ENCODE results near the gene MSL3B.

Gene MSL3B

DNA sequence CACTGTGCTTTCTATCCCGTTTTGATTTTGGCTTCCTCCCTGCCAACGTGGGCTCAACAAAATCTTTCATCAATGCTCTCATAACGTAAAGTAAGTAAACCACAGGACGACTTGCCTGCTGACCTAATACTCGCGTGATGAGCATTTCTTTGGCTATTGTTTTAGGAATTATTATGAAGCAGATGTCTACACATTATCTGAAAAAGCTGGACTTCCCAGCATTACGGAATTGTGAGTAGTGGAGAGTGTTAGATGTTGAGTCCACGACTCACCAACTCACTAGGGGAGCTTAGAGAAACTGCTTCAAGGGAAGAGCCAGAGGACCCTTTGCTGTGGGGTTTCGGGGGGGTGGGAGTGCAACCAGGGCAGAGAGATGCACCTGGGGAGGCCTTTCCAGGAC is 35.8 kb downstream of the MSL3B start:
- TF ChIP-seq CTCF (IDR thresholded peaks at IDR 0.05; ENCODE audit: extremely low read depth, insufficient read depth, missing control alignments): no peak
- no peak for DNase-seq (ENCODE audit: low spot score)
- in situ Hi-C loops (cut with MboI; ENCODE audit: low pct_unique_long_range_greater_than_20kb, low sequenced_read_pairs, unreplicated experiment): no loop called here

DNA sequence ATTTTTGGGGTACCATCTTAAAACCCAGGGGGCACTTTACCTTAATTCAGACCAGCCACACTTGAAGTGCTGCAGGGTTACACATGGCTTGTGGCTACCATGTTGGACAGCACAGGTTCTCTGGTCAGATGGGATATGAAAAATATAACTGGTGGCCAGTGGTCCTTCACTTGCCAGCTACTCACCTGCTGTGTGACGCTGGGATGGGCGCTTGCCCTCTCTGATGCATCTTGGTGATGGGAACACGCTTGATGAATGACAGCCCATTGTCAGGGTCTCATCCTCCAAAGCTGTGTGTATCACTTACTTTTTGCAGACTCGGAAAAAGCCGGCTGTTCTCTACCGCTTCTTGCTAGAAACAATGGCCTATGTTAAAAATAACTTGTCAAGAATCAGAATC is 36.3 kb downstream of the MSL3B start:
- in situ Hi-C loops (cut with MboI; ENCODE audit: low pct_unique_long_range_greater_than_20kb, low sequenced_read_pairs, unreplicated experiment): no loop called here
- no peak for DNase-seq (ENCODE audit: low spot score)
- no peak for TF ChIP-seq CTCF (IDR thresholded peaks at IDR 0.05; ENCODE audit: extremely low read depth, insufficient read depth, missing control alignments)

- no peak for TF ChIP-seq CTCF (IDR thresholded peaks at IDR 0.05; ENCODE audit: extremely low read depth, insufficient read depth, missing control alignments)
These were observed 37.0 kb downstream of the MSL3B start for GRCh38 chr2:233831011-233831721.

DNA sequence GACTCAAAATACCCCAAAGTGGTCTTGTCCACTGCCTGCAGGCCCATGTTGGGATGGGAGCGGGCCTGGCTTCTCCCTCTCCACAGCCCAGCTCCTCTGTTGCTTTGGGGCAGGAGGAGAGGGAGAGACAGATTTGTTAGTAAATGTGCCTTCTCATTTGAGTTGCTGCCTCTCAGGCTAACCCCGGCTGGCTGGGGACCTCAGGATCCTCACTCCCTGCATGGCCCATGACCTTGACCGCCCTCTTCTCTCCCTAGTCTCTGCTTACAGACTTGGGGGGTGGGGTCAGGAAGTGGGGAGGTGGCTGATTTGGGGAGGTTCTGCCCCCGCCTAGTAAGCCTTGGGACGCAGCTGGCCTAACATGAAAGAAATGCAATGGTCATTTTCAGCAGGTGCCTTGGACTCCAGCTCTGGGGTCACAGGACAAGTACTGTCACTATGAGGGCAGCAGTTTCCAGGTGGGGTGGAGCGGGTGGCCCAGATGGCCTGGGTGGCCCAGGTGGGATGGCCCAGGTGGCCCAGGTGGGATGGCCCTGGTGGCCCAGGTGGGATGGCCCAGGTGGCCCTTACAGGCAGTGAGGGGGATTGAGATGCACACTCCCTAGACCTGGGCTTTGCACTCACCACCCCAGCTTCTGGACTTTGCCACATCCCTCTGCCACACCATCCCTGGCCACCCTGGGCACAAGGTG is 37.9 kb downstream of the MSL3B start:
- no peak for TF ChIP-seq CTCF (IDR thresholded peaks at IDR 0.05; ENCODE audit: extremely low read depth, insufficient read depth, missing control alignments)
- in situ Hi-C loops (cut with MboI; ENCODE audit: low pct_unique_long_range_greater_than_20kb, low sequenced_read_pairs, unreplicated experiment): no loop called here
- DNase-seq (ENCODE audit: low spot score): no peak

More at GRCh38 chr2:233831011-233831721, 37.0 kb downstream of the MSL3B start:
- in situ Hi-C loops (cut with MboI; ENCODE audit: low pct_unique_long_range_greater_than_20kb, low sequenced_read_pairs, unreplicated experiment): no loop called here
- DNase-seq (ENCODE audit: low spot score): no peak

DNA sequence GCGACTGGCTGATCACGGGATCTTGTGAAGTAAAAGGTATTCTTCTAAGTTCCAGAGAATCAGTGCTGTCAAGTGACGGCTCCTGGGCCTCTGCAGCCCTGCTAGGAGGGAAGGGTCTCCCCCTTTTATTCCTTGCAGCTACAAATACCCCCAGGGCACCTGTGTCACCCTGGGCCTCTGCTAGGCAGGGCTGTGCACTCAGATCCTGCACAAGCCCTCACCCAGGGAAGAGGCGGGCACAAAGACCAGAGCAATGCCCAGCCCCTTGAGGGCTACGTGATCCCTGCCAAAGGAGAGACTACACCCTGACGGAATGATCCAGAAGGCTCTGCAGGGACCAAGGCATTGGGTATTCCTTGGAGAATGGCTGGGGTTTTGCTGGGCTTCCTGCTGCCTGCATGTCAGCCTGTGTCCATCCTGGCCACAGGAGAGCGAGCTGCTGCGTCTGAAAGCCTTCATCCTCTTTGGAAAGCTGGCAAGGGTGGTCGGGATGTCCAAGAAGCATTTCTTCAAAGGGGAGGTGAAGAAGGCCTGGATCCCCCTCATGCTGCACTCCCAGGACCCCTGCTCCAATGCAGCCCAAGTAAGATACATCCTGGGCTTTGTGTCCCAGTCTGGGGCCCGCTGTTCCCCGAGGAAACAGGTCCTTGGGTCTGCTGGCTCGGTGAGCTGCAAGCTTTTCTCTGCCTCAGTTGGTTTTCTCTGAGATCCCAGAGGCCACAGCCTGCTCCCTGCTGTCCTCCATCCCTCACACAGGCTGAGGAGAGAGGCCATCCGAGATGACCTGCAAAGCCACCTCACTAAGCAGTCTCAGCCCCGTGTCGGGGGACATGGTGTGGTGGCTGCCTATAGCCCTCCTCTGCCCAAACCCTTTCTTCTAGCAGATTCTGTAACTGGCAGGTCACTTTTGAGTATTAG is 38.7 kb downstream of the MSL3B start:
- no peak for TF ChIP-seq CTCF (IDR thresholded peaks at IDR 0.05; ENCODE audit: extremely low read depth, insufficient read depth, missing control alignments)
- in situ Hi-C loops (cut with MboI; ENCODE audit: low pct_unique_long_range_greater_than_20kb, low sequenced_read_pairs, unreplicated experiment): no loop called here
- no peak for DNase-seq (ENCODE audit: low spot score)

DNA sequence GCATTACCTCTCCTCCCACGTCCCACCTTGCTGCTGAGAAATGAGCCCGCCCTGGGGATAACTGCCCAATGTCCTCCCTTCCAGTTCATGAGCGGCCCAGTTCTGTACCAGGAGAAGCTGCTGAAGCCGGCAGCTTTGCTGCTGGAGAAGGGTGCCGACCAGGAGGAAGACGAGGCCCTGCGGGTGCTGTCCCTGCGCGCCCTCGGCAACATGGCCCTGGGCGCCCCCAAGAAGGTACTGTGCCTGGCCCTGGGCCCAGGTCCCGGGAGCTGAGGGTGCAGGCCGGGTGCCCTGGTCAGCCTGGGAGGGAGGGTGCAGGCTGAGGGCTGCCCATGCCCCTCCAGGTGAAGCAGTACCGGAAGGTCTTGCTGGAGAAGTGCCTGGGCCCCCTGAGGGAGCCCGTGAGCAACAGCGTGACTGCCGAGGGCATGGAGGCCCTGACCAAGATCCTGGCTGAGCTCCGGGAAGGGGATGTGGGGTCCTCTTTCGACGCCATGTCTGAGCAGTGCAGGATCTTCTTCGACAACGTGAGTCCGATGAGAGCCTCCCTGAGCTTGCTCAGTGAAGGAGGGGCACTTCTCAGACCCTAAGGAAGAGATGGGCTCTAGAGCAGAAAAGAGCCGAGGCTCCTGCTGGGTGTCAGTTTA is 39.5 kb downstream of the MSL3B start:
- DNase-seq (ENCODE audit: low spot score): no peak
- in situ Hi-C loops (cut with MboI; ENCODE audit: low pct_unique_long_range_greater_than_20kb, low sequenced_read_pairs, unreplicated experiment): no loop called here
- TF ChIP-seq CTCF (IDR thresholded peaks at IDR 0.05; ENCODE audit: extremely low read depth, insufficient read depth, missing control alignments): no peak

Measured in GM13977 (cell line).